CD4-positive, alpha-beta T cell (primary cell): ENCODE results near the gene EGFLAM. TPM values are rescaled to one million over a fixed set of nuclear protein-coding genes. Genes with fewer than 3 reads are reported as not detected.
"Not testable (repeated sequence)": the region's sequence is repeated elsewhere in the genome, so short reads cannot be mapped to it uniquely, and the experiment has no call there.

ENCODE experiments used
- ATAC-seq: fragments of 200-7000 bp; cut with Tn5 transposase; one replicate; pipeline ENCODE4 v1.10.0; 2022; ENCODE audit warnings: mild to moderate bottlenecking; ENCODE audit not compliant: poor library complexity
- CTCF ChIA-PET: fragments of 350-600 bp; sonication (Branson Sonifier 250); formaldehyde crosslinking; loops from one replicate; lab custom pipeline; 2021; ENCODE audit warnings: antibody characterized with exemption, inconsistent platforms; lab: Charles Lee
- POLR2A ChIA-PET: fragments of 350-600 bp; sonication (Branson Sonifier 250); formaldehyde crosslinking; loops from one replicate; lab custom pipeline; 2021; ENCODE audit warnings: antibody characterized with exemption, inconsistent platforms; lab: Charles Lee
- DNase-seq, 14 experiments: peaks; one replicate each; pipeline ENCODE4 v3.0.0-alpha.2; 2013 to 2020; ENCODE audit warnings: mixed read lengths in 2 of 14
- H3K27ac ChIP-seq, 2 donors: one replicate each; pipeline versions ENCODE4 v1.5.1 to v1.7.0; 2013; ENCODE audit warnings: low read length in 2 of 2, low read depth in 1 of 2, mild to moderate bottlenecking in 1 of 2
- H3K27me3 ChIP-seq, 2 experiments: 1 replicate in 1 of 2; 2 replicates in 1 of 2; pipeline versions ENCODE4 v1.6.1 to v1.7.0; 2013; ENCODE audit warnings: low read length in 2 of 2, control low read depth in 1 of 2, mild to moderate bottlenecking in 1 of 2, moderate library complexity in 1 of 2; ENCODE audit not compliant: insufficient read depth in 2 of 2, control insufficient read depth in 1 of 2
- H3K36me3 ChIP-seq: one replicate; pipeline ENCODE4 v1.6.1; 2013; ENCODE audit warnings: low read length, control low read depth; ENCODE audit not compliant: insufficient read depth
- H3K4me1 ChIP-seq: one replicate; pipeline ENCODE4 v1.6.1; 2013; ENCODE audit warnings: low read length, control low read depth; ENCODE audit not compliant: insufficient read depth
- H3K4me3 ChIP-seq: one replicate; pipeline ENCODE4 v1.5.1; 2013; ENCODE audit warnings: mild to moderate bottlenecking, low read length, moderate library complexity
- H3K9me3 ChIP-seq, 2 experiments: 1 replicate in 1 of 2; 2 replicates in 1 of 2; pipeline versions ENCODE4 v1.6.1 to v1.7.0; 2013; ENCODE audit warnings: low read length in 2 of 2, mild to moderate bottlenecking in 2 of 2, control low read depth in 1 of 2, moderate library complexity in 1 of 2; ENCODE audit not compliant: control insufficient read depth in 1 of 2, insufficient read depth in 1 of 2
- H3K27ac Mint-ChIP-seq: one replicate; pipeline ENCODE4 v1.8.0; 2020; ENCODE audit warnings: mixed read lengths
- H3K27me3 Mint-ChIP-seq: one replicate; pipeline ENCODE4 v1.8.0; 2021; ENCODE audit warnings: mixed read lengths
- H3K36me3 Mint-ChIP-seq: one replicate; pipeline ENCODE4 v1.8.0; 2021; ENCODE audit warnings: low read depth, mixed read lengths
- H3K4me1 Mint-ChIP-seq: one replicate; pipeline ENCODE4 v1.8.0; 2021; ENCODE audit warnings: low read depth, mixed read lengths
- H3K4me3 Mint-ChIP-seq: one replicate; pipeline ENCODE4 v1.8.0; 2020; ENCODE audit warnings: mild to moderate bottlenecking, mixed read lengths
- H3K9me3 Mint-ChIP-seq: one replicate; pipeline ENCODE4 v1.8.0; 2020; ENCODE audit warnings: mixed read lengths
- CTCF ChIP-seq: fragments of 200-600 bp; IDR thresholded peaks from one replicate; pipeline ENCODE4 v1.8.0; 2022; ENCODE audit warnings: antibody characterized with exemption, mild to moderate bottlenecking
- intact Hi-C, 2 experiments: fragments of 100-400 bp; cut with DNase I in 1 of 2; cut with micrococcal nuclease in 1 of 2; formaldehyde crosslinking; loops; one replicate each; pipeline versions ENCODE4 v1.15.1 to v1.9.0; 2023 to 2025; cut with DNase I, micrococcal nuclease
- total RNA-seq, 174 experiments: library from RNA in 2 of 174; stranded (reverse) in 2 of 174; gene quantifications; one replicate each; pipeline ENCODE4 v1.2.3 and lab custom pipeline; 2021 to 2026

EGFLAM gene
- total RNA-seq, 2 experiments from 2014 or later = not detected

- Histone ChIP-seq H3K9me3 (peaks cover 0 to 3% of the 10 kb centered on the region in 2 experiments), H3K27ac (no peak overlapping the region), H3K4me1 (no peaks in the 10 kb centered on the region), H3K27me3 (no peaks in the 10 kb centered on the region), H3K4me3 (no peak overlapping the region), H3K36me3 (no peaks in the 10 kb centered on the region)
- DNase-seq = no peak
- Mint-ChIP-seq H3K27ac (no peak overlapping the region), H3K27me3 (no peaks in the 10 kb centered on the region), H3K4me1 (no peaks in the 10 kb centered on the region), H3K9me3 (no peaks in the 10 kb centered on the region), H3K36me3 (no peaks in the 10 kb centered on the region), H3K4me3 (no peak overlapping the region)
- TF ChIP-seq CTCF = no peak
- no peak for ATAC-seq
- ChIA-PET POLR2A (no interaction called here), CTCF (no interaction called here)
- intact Hi-C loops = no loop called here
Measured at GRCh38 chr5:38331831-38332230, 73.5 kb downstream of the EGFLAM start.

GRCh38 chr5:38333181-38333580 lies 74.8 kb downstream of the EGFLAM start:
- H3K9me3 Mint-ChIP-seq, H3K36me3 Mint-ChIP-seq, H3K27ac ChIP-seq, H3K4me1 Mint-ChIP-seq, ATAC-seq, H3K27me3 ChIP-seq, POLR2A ChIA-PET, DNase-seq, H3K9me3 ChIP-seq, H3K4me1 ChIP-seq, H3K27me3 Mint-ChIP-seq, H3K27ac Mint-ChIP-seq, H3K36me3 ChIP-seq, H3K4me3 ChIP-seq, H3K4me3 Mint-ChIP-seq, CTCF ChIA-PET, intact Hi-C loops: not testable (repeated sequence)

- TF ChIP-seq CTCF = no peak
- H3K9me3 ChIP-seq = peaks cover 0 to 3% of the 10 kb centered on the region in 2 experiments
- Mint-ChIP-seq H3K4me3 (no peak overlapping the region), H3K27me3 (peaks cover 20% of the 10 kb centered on the region), H3K36me3 (no peaks in the 10 kb centered on the region), H3K9me3 (no peaks in the 10 kb centered on the region), H3K27ac (no peak overlapping the region), H3K4me1 (no peaks in the 10 kb centered on the region)
- H3K36me3 ChIP-seq = no peaks in the 10 kb centered on the region
- DNase-seq (peak in 1 of 14 experiments; percentile 5), ATAC-seq (no peak)
- intact Hi-C loops = no loop called here
- ChIA-PET CTCF (no interaction called here), POLR2A (no interaction called here)
- no peaks in the 10 kb centered on the region for H3K4me1 ChIP-seq
- no peak overlapping the region for H3K27ac ChIP-seq
- peaks cover 5 to 14% of the 10 kb centered on the region in 2 experiments for H3K27me3 ChIP-seq
- H3K4me3 ChIP-seq = no peak overlapping the region
Measured at GRCh38 chr5:38338455-38338854, 80.1 kb downstream of the EGFLAM start.

GRCh38 chr5:38339446-38339845 lies 81.1 kb downstream of the EGFLAM start:
- ChIA-PET CTCF (no interaction called here), POLR2A (no interaction called here)
- H3K4me3 Mint-ChIP-seq = no peak overlapping the region
- no peaks in the 10 kb centered on the region for H3K9me3 Mint-ChIP-seq
- no peak for ATAC-seq
- TF ChIP-seq CTCF = no peak
- no peak for DNase-seq
- no peaks in the 10 kb centered on the region for H3K36me3 Mint-ChIP-seq
- Histone ChIP-seq H3K9me3 (no peaks in the 10 kb centered on the region), H3K27ac (no peak overlapping the region), H3K4me3 (no peak overlapping the region), H3K36me3 (no peaks in the 10 kb centered on the region), H3K4me1 (no peaks in the 10 kb centered on the region), H3K27me3 (peaks cover 5 to 14% of the 10 kb centered on the region in 2 experiments)
- intact Hi-C loops = no loop called here
- no peak overlapping the region for H3K27ac Mint-ChIP-seq
- peaks cover 20% of the 10 kb centered on the region for H3K27me3 Mint-ChIP-seq
- no peaks in the 10 kb centered on the region for H3K4me1 Mint-ChIP-seq
